ENCODE results near the gene FAM241A.
"Not testable (repeated sequence)": the region's sequence is repeated elsewhere in the genome, so short reads cannot be mapped to it uniquely, and the experiment has no call there.

Gene FAM241A

GRCh38 chr4:112156553-112156952, 11.3 kb downstream of the FAM241A start:
- no peak for DNase-seq (ENCODE audit: insufficient read length, low spot score)
- FAIRE-seq = no peak
- no peak for TF ChIP-seq CTCF (IDR thresholded peaks at IDR 0.05; ENCODE audit: insufficient read depth, missing control alignments)

- not testable (repeated sequence) for DNase-seq (ENCODE audit: insufficient read length, low spot score); FAIRE-seq
Measured at GRCh38 chr4:112163706-112164105, 18.5 kb downstream of the FAM241A start.

GRCh38 chr4:112167794-112168193, 22.5 kb downstream of the FAM241A start:
- no peak for TF ChIP-seq CTCF (IDR thresholded peaks at IDR 0.05; ENCODE audit: insufficient read depth, missing control alignments)
- DNase-seq (ENCODE audit: insufficient read length, low spot score) (no peak), FAIRE-seq (no peak)

- no peak for DNase-seq (ENCODE audit: insufficient read length, low spot score)
- no peak for FAIRE-seq
- no peak for TF ChIP-seq CTCF (IDR thresholded peaks at IDR 0.05; ENCODE audit: insufficient read depth, missing control alignments)
Measured at GRCh38 chr4:112168719-112169500, 23.7 kb downstream of the FAM241A start.

- no peak for FAIRE-seq
- TF ChIP-seq CTCF (IDR thresholded peaks at IDR 0.05; ENCODE audit: insufficient read depth, missing control alignments) = no peak
- no peak for DNase-seq (ENCODE audit: insufficient read length, low spot score)
Measured at GRCh38 chr4:112170451-112170993, 25.3 kb downstream of the FAM241A start.

GRCh38 chr4:112171051-112171763, 26.0 kb downstream of the FAM241A start:
- DNase-seq (ENCODE audit: insufficient read length, low spot score); FAIRE-seq: not testable (repeated sequence)

GRCh38 chr4:112172180-112172579, 26.9 kb downstream of the FAM241A start:
- DNase-seq (ENCODE audit: insufficient read length, low spot score) (no peak), FAIRE-seq (no peak)
- no peak for TF ChIP-seq CTCF (IDR thresholded peaks at IDR 0.05; ENCODE audit: insufficient read depth, missing control alignments)

All from D721Med (cell line).